Measurements from ENCODE around the gene LSM10.
A peak's percentile ranks its signal among the peaks of the same experiment; 100 is the strongest.

Gene LSM10

DNA sequence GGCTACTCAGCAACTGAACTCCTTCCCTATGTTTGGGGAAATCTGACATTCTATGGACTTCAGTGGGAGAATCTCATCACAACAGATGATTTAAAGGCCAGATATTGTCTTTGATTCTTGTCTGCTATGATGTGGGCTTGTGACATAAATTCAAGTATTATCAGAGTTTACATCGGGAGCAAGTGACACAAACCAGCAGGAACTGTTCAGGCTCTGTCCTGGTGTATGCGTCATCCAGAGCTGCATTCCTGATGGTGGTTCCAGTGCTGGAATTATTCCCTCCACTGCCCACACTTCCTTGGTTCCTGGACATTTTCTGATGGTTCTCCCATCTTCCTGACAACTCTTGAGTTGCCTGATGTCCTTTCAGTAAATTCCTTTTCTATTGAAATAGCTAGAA lies 10.8 kb upstream of the LSM10 start:
- DNase-seq (ENCODE audit: low read depth), result no peak

DNA sequence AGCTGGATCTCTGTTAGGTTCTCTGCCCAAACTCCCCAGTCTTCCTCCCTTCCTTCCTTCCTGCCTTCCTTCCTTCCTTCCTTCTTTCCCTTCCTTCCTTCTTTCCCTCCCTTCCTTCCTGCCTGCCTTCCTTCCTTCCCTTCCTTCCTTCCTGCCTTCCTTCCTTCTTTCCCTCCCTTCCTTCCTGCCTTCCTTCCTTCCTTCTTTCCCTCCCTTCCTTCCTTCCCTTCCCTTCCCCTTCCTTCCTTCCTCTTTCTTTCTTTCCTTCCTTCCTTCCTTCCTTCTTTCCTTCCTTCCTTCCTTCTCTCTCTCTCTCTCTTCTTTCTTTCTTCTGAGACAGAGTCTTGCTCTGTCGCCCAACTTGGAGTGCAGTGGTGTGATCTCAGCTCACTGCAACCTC lies 8.7 kb upstream of the LSM10 start:
- DNase-seq (ENCODE audit: low read depth), result no peak

DNA sequence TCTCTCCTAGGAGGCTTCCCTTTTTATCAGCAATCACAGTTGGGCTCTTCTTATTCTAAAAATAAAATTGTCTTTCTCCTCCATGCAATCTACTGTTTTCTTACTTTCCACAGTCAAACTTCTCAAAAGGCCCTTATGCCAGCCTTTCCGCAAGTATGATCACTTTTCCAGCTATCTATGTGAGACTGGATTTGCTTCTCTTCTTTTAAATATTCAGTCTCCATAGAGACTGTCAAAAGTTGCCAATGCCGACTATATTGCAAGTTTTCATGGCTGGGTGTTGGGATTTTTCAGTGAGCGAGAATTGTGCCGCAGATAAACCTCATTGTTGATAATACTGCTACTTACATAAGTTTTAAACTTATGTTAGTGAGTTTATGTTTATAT lies 4.8 kb upstream of the LSM10 start:
- no peak for DNase-seq (ENCODE audit: low read depth)

DNA sequence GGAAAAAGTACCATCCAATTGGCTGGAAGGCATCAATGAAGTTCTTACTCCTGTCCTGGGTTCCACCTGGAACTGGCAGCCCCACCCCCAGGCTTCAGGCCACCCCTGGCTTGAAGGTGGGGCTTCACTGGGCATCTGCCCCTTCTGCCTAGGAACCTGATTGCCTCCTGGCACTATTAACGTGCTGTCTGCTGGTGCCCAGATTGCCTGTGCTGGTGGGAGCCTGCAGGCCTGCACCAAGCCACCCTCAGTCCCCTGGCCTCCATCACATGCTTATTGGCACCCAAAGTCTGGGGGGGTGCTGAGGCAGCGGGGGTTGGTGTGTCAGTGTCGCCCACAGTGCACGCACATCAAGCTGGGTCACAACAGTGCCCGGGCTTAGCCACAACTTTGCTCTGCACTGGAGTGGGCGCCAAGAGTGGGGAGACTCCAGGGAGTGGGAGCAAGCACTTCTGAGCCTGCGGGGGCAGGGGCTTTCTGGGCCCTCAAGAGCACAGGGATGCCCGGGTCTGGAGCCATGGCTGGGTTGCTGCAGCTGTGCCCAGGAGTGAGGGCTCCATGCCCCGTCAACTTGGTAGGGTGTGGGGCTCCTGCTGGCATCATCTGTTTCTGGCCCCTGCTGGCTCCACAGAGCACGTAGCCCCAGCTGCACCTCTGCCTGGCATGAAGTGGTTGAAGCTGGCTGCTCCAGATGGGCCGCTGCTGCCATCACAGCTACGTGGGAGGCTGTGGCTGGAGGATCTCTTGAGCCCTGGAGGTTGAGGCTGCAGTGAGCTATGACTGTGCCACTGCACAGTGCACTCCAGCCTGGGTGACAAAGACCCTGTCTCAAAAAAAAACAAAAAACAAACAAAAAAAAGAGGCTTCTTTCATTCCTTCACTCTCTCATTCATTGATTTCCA lies 4.1 kb upstream of the LSM10 start:
- no peak for DNase-seq (ENCODE audit: low read depth)

DNA sequence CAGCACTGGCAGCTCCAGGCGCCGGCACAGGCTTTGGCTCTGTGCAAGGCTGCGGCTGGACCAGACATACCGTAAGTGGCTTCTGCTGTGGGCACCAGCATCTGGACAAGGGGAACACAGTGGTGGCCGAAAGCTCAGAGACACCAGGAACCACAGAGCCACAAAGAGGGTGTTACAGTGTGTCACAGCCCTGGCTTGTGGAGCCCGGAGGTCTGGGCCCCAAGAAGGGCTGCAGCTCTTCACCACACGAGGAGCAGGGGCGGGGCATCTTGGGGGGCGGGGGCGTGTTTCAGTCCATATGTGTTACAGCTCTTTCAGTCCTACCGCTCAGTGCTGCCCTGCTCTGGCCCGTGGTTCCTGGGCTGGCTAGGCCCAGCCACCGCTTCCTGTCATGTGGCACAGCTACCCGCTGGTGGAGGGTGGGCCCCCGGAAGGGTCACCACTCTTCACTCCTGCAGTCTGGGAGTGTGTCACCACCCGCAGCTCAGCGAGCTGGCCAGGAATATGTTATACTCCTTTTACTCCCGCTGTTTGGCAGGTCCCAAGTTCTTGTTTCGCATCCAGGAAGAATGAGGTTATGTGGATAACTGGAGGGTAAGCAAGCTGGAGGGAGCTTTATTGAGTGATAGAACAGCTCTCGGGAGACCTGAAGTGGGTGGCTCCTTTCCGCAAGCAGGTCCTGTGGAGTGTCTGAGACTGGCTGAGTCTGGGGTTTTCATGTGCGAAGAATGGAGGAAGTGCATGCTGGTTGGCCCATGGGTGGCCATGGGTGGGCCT lies 3.3 kb upstream of the LSM10 start:
- DNase-seq (ENCODE audit: low read depth), result no peak

DNA sequence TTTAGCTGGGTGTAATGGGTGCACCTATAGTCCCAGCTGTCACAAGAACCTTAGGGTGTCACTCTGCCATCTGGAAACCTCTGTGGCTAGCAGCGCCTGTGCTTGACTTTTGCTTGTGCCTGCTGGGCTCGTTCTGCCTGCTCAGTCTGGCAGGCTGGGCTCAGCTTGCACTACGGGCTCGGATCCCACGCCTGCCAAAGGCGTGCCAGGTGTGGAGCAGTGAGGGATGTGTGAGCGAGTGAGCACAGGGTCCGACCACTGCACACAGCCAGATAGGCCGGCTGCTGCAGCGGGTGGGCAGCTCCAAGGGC lies 2.8 kb upstream of the LSM10 start:
- DNase-seq (ENCODE audit: low read depth), result no peak

DNA sequence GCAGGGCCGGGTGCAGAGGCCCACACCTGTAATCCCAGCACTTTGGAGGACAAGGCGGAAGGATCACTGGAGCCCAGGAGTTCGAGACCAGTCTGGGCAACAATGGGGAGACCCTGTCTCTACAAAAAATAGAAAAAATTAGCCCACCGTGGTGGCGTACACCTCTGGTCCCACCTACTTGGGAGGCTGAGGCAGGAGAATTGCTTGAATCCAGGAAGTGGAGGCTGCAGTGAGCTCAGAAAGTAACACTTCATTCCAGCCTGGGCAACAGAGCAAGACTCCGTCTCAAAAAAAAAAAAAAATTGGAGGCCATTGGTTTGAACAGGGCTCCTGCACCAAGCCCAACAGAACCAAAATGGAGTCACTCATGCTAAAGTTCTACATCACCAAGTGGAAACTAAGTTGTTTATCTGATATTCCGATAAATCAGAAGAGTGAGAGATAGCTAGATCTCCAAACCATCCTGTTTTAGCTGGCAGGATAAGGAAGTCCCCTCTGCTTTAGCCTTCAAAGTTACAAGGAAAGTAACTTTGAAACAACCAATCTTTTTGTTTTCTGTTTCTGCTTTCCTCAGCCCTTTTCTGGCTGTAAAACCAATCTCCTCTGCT lies 766 bp upstream of the LSM10 start:
- no peak for DNase-seq (ENCODE audit: low read depth)

DNA sequence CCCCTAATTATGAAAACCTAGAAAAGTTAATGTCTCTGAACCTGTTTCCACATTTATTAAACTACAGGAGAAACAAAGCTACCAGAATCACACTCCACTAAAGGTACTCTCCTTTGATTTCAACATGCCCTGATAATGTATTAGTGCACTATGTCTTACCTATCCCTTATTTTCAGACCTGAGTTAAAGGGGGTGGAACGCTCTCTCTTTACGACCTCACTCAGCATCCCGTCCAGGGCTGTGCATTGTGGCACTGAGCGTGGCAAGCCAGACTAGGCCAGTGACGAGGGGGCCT lies 678 bp downstream of the LSM10 start:
- DNase-seq (ENCODE audit: low read depth), result no peak

DNA sequence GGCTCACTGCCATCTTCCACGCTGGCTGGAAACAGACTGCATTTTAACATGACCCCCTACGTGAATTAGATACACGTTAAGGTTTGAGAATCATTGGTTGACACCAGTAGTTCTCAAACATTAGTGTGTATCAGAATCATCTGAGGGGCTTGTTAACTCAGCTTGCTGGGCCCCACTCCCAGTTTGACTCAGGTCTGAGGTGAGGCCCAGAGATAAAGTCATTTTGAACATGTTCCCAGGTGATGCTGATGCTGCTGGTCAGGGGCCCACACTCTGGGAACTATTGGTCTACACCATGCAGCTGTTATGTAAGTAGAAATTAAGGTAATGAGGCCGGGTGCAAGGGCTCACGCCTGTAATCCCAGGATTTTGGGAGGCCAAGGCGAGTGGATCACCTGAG lies 1.3 kb downstream of the LSM10 start:
- DNase-seq (ENCODE audit: low read depth), result no peak

DNA sequence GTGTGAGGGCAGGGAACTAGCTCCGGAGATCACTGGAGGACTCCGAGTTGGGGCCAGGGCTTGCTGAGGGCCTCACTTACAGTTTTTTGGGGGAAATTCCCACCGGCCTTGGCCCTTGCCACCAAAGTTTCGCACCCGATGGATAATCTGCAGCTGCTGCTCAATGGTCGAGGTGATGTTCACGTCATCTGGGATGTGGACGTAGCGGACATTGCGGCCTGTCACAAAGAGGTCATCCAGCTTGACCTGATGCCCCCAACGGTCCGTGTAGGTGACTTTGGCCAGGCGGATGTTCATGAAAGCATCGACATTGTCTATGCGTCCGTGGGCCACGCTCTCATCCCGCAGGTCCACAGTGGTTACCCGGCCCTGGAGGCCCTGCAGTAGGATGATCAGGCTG lies 4.0 kb downstream of the LSM10 start:
- DNase-seq (ENCODE audit: low read depth), result no peak

DNA sequence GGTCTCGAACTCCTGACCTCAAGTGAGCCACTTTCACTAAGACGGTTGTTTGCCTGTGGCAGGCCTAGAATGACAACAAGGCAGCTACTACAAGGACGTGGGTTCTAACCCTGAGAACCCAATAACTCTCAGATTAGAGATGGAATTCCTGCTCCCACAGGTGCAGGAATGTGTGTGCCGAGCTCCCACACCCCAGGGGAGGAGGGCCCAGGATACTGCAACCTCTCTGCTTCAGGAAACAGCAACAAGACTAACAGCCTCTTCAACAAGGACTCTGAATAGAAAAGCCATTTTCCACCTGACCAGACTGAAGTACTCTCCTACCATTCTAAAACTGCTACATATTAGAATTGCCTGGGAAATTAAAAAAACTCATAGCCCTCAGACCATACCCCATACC lies 4.9 kb downstream of the LSM10 start:
- no peak for DNase-seq (ENCODE audit: low read depth)

DNA sequence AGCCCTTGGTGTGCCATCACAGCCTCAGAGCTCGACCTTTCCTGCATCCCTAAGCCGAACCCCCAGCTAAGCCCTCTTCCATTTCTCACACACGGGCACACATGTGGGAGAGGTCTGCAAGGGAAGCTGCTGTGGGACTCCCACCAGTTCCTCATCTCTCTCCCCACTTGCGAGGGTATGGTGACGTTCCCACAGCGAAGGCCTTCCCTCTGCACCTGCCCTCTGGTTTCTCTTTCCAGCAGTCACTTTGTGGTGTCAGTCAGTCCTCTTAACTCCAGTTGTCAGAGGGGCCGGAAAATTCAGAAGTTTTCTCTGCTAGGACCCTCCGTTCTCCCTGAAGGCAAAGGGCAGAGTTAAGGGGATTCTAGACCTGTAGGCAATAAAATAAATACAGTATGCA lies 6.4 kb downstream of the LSM10 start:
- no peak for DNase-seq (ENCODE audit: low read depth)

DNA sequence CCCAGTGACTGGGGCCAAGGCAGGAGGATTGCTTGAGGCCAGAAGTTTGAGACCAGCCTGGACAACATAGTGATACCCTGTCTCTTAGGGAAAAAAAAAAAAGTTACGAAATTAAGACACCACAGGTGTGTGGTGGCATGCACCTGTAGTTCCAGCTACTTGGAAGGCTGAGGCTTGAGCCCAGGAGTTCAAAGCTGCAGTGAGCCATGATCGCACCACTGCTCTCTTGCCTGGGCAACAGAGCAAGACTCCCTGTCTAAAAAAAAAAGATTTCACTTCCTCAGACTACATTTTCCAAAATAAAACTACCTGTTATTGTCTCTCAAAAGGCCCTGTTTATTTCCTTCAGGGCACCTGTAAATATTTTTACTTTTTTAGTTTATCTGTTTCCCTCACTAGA lies 7.3 kb downstream of the LSM10 start:
- DNase-seq (ENCODE audit: low read depth), result no peak

DNA sequence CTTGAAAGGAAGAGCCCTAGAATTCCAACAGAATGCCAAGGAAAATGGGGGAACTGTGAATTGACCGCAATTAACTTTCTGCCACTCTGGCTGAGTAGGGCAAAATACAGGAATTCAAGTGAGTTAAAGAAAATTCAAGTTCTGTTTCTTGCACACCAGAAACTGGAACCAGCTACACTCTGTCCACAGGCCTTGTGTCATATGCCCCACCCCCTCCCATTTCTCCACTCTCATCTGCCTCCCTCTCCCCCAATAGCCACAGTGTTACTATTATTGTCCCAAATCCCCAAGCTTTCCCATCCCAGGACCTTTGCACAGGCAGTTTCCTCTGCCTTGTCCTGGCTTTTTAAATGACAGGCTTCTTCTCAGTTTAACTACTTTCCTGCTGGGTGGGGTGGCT lies 7.7 kb downstream of the LSM10 start:
- no peak for DNase-seq (ENCODE audit: low read depth)

DNA sequence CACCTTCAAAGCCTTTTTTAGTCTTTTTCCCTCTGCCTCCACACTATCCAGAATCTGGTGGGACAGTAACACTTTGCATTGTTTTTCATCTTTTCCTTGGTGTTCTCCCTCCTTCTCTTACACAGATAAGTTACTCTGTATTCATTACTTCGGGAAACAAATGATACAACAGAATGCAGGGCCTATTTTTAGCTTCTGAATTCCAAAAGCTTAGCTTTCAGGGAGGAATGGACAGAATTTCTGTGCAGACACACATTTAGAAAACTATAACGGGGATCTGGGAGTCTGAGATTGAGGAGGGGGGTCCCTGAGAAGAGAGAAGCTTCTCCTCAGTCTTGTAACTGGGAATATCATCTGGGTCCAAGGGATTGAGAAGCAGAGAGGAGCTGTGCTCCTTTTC lies 8.4 kb downstream of the LSM10 start:
- DNase-seq (ENCODE audit: low read depth), result no peak

DNA sequence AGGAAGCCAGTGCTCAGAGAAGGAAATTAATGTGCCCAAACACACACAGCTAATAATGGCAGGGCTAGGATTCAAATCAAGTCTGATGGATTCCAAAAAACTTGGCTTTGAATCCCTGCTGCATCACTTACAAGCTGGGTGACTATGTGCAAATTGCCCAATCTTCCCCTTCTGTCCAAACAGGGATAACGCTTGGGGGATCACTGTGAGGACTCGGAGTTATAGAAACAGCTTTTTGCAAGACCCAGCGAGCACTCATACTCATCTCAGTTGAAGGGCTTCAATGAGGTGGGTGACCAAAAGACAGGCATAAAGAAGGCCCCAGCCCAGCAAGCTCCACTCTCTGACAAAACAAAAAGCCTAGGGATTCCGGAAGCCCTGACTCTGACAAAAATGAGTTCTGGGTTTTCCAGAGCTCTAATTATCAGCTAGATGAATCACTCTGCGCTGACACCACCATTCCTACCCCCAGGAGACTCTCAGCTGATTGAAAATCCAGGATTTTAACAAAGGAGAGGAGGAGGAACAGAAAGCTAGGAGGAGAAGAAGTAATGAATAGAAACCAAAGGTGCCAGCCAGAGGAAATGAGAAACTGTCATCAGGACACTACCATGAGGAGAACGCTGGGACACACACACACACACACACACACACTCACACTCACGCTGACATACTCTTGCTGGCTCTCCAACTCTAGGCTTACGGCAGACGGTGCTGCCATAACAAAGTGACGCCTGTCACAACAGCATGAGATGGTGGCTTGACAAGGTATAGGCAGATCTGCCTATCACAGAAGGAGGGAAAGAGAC lies 10.4 kb downstream of the LSM10 start:
- peak; percentile 88 for DNase-seq (ENCODE audit: low read depth)

DNA sequence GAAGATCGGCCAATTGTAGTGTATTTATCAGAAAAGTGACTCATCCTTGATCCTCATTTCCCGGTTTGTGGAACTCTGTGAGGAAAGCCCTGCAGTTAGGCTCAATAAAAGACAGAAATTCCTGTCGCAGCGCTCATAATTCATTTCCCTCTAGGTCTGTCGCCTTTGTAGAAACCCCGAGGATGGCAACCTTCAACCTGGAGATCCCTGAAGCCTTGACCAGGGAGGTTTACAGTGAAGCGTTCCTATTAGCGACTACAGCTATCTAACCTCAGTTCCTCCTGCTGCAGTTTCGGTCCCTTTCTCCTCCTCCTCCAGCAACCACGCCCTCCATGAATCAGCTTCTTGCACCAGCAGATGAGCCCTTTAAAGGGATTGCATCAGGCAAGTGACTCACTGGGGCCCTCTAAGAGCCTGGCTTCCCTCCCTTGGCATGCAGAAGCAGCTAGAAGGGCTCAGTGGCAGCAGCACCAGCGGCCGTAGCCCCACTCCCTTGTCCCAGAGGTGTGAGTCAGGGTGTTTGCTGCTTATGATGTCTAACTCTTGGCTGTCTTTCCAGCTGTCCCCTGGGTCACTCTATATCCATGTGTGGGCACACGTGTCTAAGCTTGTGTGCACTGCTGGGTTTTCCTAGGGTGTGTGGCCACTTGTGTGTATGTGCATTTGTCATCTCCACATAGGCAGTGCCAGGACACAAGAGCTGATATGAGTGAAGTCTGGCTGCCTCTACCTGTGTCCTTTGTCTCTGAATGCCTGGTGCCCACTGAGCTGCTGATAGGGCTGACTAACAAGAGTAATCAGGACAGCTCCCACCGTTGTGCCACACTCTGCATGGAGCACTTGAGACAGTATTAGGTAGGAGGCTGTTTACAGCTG lies 11.2 kb downstream of the LSM10 start:
- DNase-seq (ENCODE audit: low read depth), result peak; percentile 100

DNA sequence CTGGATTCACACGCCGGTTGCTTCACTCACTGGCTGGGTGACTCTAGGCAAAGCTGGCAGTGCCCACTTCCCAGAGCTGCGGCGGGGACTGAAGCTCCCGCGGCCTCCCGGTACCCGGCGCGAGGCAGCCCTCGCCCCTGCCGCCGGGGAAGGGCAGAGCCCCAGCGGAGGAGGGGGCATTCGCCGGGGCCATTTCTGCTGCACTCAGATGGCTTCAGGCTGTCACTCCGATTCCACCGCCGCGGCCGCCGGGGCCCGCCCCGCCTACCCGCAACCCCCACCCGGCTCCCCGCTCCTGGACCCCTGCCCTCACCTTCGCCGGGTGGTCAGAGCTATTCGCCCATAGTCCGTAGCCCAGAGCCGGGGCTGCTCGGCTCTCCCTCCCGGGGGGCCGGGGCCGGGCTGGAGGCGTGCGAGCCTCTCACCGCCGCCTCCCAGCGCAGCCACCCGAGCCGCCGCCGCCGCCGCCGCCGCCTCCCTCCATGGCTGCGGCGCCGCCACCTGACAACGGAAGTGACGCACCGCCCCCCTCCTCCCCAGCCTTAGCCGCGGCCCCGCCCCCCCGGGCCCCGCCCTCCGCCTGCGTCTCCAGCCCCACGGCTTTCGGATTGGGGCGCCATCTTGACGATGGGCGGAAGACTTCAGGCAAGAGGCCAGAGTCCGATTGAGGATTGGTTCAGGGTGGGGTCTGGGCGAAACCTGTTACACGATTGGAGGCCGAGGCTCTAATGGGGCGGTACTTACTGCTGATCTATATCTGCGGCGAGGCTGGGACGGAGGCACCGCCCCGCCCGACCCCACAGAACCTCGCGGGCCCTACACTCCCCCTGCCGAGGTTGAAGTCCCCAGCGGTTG lies 12.1 kb downstream of the LSM10 start, which contains the start of gene STK40:
Gene STK40 (minus strand): TSS at position 515 of the 855 bp plus-strand sequence. CDS start 24,592 bp downstream, outside the sequence.
- peak; percentile 100 for DNase-seq (ENCODE audit: low read depth)

DNA sequence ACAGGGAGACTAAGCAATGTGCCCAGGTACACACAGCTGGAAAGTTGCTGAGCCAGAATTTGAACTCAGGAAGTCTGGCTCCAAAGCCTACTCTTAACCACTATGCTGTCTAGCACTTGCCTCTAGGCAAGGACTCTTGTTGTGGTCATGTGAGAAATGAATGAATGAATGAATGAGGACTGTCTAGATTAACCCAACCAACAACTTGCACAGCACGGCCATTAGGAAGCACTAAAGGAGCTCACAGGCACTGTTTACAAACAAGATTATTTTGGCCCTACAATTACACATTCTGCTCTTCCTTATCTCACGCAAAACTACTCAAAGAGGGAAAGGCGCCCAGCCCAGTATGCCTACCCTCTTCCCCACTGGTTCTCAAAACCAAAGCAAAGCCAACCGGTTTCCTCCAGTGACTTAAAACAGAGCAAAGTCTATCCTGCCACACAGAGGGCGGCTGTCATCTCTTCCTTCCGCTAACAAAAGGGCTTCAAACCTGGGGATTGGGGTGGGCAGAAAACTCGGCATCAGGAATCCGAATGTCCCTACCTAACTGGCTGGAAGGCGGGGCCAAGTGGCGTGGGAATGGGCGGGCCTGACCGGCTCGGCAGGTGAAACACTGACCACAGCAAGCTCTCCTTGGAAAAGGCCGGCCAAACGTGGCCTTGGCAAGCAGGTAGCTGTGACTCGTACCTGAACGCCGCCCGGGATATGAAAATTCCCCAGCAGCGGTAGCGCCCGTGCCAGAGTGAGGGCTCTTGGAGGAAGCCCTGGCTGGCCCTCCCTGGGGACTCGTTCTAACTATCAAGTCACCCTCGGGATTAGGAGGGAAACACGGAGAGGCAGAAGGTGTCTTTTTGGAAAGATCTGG lies 12.9 kb downstream of the LSM10 start:
- peak; percentile 28 for DNase-seq (ENCODE audit: low read depth)
